Stimulated activated CD8-positive, alpha-beta memory T cell treated with anti-CD3 and anti-CD28 coated beads, Interleukin-7, amount 100 ng/mL, for 4 hours (primary cell): ENCODE measurements around the gene SERPING1.

Experiments used
- DNase-seq, 2 donors: peaks; one replicate each; pipeline ENCODE4 v3.0.0-alpha.2; 2020; ENCODE audit warnings: low read depth in 2 of 2

The SERPING1 gene

GRCh38 chr11:57638005-57638781 is 40.7 kb downstream of the SERPING1 start:
- no peak for DNase-seq

GRCh38 chr11:57638811-57639320 is 41.4 kb downstream of the SERPING1 start:
- no peak for DNase-seq

- no peak for DNase-seq
Observed at GRCh38 chr11:57639321-57640067, 42.0 kb downstream of the SERPING1 start.

- no peak for DNase-seq
Observed at GRCh38 chr11:57640068-57640800, 42.7 kb downstream of the SERPING1 start.

- no peak for DNase-seq
Observed at GRCh38 chr11:57641011-57641807, 43.7 kb downstream of the SERPING1 start.

GRCh38 chr11:57643802-57644201 is 46.3 kb downstream of the SERPING1 start:
- DNase-seq = no peak

GRCh38 chr11:57644748-57645688 is 47.5 kb downstream of the SERPING1 start:
- peak; percentile 71 to 82 for DNase-seq

GRCh38 chr11:57645689-57646085 is 48.2 kb downstream of the SERPING1 start:
- no peak for DNase-seq

GRCh38 chr11:57646194-57646798 is 48.8 kb downstream of the SERPING1 start:
- no peak for DNase-seq

- no peak for DNase-seq
Observed at GRCh38 chr11:57646799-57647303, 49.4 kb downstream of the SERPING1 start.

- no peak for DNase-seq
Observed at GRCh38 chr11:57647372-57647771, 49.9 kb downstream of the SERPING1 start.

- no peak for DNase-seq
Observed at GRCh38 chr11:57647960-57648800, 50.7 kb downstream of the SERPING1 start.

- DNase-seq = peak in 1 of 2 donors; percentile 24
Observed at GRCh38 chr11:57648801-57649735, 51.6 kb downstream of the SERPING1 start.

- peak; percentile 58 to 61 for DNase-seq
Observed at GRCh38 chr11:57649826-57650738, 52.6 kb downstream of the SERPING1 start, which contains the start of gene YPEL4. TSS of gene YPEL4 (minus strand) at chr11:57649912. CDS start at chr11:57647107, 2,805 bp downstream.

GRCh38 chr11:57650739-57651090 is 53.2 kb downstream of the SERPING1 start:
- DNase-seq = no peak

GRCh38 chr11:57651408-57651807 is 53.9 kb downstream of the SERPING1 start:
- DNase-seq = no peak
